GM19372 (cell line): Measurements from ENCODE around the gene HLA-DPA1.
"Not testable (repeated sequence)": the region's sequence is repeated elsewhere in the genome, so short reads cannot be mapped to it uniquely, and the experiment has no call there.

Experiments
- ATAC-seq: cut with Tn5 transposase; IDR thresholded peaks from one replicate; pipeline ENCODE4 v1.9.1; 2021; ENCODE audit warnings: mild to moderate bottlenecking, low read depth, moderate library complexity; ENCODE audit not compliant: unreplicated experiment

The HLA-DPA1 gene

DNA sequence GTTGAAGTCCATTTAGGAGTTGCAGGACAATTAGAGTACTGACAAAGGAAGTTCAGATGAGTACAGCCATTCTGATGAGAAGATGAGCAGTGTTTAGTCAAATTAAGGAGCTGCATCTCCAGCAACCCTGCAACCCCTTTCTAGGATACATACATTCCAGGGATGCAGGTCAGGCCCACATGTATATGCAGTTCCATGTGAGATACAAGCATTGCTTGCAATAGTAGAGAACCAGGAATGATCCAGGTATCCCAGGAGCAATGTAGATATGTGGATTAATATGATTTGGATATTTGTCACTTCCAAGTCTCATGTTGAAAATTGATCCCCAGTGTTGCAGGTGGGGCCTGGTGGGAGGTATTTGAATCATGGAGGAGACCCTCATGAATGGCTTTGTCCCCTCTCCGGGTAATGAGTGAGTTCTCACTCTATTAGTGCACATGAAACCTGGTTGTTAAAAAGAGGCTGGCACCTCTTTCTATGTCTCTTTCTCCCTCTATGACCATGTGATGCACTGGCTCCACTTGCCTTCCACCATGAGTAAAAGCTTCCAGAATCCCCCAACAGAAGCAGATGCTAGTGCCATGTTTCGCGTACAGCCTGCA is 6.4 kb downstream of the HLA-DPA1 start:
- ATAC-seq: no peak

DNA sequence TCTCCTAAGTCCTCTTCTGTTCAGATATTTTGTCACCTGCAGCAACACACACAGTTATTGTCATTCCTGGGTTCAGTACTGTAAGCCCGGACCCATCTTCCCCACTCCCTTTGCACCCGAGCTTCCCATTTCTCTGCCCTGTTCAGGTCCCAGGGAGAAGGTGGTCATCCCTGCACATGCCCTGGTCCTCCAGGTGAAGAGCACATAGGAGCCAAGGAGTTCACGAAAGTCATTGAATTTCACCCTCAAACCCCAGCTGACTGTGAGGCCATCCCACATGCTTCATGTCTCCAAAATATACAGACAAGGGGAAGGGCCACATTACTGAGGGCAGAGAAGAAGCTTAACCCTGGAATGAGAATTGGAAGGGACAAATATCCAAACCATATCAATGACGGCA is 8.1 kb downstream of the HLA-DPA1 start:
- ATAC-seq: no peak

DNA sequence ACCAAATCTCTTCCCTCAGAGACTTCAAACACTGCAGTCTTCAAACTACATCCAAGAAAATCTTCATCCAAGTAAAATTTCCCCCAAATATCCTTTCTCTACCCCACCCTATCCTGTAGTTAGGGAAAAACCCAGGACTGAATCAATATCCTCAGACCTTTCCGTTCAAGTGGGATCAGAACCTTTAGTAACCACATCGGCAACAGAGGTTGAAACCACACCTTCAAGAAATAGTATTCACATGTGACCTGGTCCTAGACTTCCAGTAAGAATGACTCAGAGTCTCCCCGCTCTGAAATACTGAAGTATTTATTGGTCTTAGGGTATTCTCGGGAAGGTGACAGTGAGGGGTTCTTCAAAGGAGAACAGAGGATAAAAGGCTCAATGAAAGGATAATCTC is 8.7 kb downstream of the HLA-DPA1 start:
- ATAC-seq: no peak

DNA sequence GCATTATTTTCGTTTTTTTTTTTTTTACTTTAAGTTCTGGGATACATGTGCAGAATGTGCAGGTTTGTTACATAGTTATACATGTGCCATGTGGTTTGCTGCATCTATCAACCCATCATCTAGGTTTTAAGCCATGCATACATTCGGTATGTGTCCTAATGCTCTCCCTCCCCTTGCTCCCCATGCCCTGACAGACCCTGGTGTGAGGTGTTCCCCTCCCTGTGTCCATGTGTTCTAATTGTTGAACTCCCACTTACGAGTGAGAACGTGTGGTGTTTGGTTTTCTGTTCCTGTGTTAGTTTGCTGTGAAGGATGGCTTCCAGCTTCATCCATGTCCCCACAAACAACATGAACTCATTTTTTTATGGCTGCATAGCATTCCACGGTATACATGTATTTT is 10.0 kb downstream of the HLA-DPA1 start:
- ATAC-seq: not testable (repeated sequence)

DNA sequence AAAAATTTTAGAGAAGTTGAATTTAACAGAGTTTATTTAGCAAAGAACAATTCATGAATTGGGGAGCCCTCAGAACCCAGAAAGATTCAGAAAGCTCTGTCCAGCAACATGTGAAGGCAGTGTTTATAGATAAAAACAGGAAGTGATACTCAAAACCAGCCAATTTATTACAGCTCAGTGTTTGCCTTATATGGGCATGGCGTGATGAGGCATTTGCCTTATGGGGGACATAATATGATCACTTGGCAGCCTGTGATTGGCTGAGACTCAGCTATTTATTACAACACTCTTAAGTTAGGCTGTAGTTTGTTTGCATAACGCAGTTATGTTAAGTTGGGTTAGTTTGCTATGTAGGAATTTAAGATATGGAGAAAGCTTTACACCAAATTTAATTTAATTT is 11.5 kb downstream of the HLA-DPA1 start:
- ATAC-seq: peak; percentile 57

DNA sequence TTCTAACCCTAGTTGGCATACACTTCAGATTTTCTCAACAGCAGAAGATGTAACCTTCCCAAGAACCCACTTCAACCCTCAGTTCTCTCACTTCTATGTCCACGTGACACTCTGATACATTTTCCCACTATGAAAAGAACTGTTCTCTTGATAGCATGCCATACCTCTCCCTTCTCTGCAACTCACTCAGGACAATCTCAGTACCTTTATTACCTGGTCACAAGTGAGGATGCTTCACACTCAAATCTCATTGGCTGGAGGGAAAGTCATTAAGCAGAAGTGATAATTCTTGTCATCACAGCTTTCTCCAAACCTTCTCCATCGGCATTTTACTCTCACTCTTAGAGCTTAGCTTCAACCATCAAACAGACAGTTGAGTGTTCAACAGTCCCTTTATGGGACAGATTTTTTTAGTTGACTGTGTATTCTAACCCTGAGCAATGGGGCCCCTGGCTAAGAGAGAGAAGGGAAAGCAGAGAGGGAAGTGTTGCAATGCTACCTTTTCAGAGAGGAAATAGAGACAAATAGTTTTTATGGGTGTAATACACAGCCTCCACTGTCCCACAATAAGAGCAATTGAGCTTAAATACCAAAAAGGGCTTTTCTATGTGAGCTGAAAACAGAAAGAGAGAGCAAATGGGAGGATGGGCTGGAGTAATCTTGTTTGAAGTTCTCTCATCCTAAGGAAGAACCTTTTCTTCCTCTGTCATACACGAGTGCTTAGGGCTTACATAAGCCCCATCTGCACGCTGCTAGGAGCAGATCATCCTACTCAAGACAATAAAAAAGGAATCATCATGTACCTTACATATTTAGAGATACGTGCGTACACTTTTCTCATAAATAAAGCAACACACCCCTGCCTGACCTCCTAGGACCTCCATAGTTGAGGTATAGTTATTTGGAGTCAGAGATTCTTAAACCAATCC is 16.0 kb downstream of the HLA-DPA1 start:
- ATAC-seq: no peak

DNA sequence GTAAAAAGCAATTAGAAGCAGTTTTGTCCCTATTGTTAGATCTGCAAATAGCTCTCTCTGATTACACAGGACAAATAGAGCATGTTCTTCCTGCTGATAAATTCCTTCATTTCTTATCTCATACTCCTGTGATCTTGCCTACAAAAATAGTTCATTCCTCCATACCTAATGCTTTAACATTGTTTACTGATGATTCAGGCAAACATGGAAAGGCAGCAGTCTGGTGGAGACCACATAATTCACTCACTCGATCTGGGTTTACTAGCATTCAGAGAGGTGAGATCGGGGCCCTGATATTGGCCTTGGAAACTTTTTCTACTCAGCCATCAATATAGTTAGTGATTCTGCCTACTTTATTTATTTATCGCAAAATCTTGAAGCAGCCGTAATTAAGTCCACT is 20.2 kb downstream of the HLA-DPA1 start:
- no peak for ATAC-seq

DNA sequence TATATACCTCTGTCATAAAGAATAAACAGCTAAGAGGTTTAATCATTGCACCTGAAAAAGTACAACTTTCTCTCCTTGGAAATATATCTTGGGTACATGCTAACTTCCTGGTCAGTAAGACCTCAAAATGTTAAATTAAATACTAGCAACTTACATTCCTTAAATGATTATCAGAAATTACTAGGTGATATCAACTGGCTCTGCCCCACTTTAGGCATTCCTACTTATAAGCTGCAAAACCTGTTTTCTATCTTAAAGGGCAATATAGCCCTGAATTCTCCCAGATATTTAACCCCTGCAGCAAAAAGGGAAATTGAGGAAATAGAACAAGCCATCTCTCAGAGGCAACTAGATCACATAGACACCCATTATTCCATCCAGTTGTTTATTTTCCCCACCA is 20.8 kb downstream of the HLA-DPA1 start:
- ATAC-seq: no peak

DNA sequence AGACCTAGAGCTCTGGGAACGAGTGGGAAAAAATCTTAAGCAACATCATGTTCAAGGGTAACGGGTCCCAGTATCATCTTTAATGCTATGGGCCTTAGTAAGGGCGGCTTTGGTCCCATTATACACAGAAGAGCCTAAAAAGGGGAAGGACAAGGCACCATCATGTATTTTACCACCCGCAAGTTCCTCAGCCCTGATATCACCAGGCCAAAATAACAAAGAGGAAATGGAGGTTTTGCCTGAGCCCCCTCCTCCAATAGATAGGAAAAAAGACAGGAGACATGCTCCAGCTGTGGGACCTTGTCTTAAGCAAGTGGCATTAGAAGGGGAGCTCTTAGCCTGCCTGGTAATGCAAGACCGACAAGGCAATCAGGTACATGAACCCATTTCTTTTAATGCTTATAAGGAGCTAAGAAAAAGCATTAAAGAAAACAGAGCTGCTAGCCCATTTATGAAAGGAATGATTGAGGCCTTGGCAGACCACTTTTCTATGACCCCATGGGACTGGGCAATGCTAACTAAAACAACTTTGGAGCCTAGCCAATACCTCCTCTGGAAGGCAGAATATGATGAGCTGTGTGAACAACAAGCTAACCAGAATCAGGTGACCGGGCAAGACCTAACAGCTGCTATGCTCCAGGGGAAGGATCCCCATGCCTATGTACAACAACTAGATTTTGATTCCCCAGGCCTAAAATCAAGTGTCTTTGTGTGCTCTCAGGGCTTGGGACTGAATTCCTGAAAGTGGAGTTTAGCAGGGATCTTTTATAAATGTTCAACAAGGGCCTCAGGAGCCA is 23.2 kb downstream of the HLA-DPA1 start:
- ATAC-seq: no peak

DNA sequence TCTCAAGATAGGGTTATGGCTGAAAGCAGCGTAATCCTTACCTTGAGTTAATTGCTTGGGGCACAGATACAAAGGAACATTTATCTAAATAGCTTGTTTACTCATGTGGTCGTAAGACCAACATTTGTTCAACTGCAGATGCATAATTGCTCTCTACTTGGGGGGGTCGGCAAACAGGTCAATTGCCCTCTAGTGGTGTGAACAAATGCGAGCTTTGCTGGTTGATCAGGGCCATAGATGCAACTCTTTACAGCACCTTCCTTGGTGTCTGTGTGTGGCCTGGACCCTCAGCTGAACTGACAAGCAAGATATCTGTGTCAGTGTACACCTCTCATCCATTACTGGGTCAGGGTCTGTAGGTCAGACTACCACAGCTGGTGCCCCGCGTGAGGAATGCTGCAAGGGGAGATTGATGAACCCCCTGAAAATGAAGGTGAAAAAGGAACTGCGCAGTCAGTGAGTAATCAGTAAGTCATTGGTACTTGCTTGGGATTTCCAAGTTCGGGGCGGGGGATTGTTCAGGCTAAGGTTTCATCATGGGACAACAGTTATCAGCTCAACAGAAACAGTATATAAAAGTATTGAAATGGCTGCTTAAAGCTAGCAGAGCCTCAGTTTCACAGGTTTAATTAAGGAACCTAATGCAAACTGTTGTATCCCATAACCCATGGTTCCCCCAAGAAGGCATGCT is 24.0 kb downstream of the HLA-DPA1 start:
- ATAC-seq: no peak

DNA sequence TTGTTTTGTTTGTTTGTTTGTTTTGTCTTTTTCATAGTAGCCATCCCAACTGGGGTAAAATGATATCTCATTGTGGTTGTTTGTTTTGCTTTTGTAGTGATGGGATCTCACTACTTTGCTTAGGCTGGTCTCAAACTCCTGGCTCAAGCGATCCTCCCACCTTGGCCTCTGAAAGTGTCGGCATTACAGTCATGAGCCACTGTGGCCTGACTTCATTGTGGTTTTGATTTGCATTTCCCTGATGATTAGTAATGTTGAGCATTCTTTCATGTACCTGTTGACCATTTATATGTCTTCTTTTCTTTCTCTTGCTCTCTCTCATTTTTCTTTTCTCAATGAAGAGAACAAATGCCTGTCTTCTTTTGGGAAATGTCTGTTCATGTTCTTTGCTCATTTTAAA is 33.3 kb downstream of the HLA-DPA1 start:
- no peak for ATAC-seq

DNA sequence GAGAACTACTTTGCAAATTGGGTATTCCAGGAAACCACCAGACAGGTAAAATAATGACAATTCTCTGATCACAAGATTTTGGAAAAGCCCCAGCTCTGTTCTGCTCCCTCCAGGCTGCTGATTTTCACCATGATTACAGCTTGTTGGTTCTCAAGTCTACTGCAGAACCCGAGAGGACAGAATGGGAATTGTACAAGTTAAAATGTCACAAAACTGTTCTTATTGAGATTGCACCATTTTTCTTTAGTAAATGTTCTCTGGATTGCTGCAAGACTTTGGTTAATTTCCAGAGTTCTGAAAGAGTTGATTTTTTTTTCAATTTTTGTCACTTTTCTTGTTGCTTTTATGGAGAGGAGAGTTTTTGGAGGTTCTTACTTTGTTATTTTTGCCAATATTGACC is 36.9 kb downstream of the HLA-DPA1 start:
- ATAC-seq: no peak

DNA sequence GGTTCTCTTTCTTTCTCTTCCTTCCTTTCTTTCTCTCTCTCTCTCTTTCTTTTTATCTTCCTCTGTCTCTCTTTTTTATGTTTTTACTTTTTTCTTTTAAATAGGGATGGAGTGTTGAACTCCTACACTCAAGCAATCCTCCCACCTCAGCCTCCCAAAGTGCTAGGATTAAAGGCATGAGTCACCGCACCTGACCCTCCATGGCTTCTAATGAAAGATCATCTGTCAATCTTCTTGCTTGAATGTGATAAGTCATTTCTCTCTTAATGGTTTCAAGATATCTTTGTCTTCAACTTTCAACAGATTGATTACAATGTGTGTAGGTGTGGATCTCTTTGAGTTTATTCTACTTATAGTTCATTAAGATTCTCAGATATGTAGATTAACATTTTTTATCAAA is 38.9 kb downstream of the HLA-DPA1 start:
- no peak for ATAC-seq

DNA sequence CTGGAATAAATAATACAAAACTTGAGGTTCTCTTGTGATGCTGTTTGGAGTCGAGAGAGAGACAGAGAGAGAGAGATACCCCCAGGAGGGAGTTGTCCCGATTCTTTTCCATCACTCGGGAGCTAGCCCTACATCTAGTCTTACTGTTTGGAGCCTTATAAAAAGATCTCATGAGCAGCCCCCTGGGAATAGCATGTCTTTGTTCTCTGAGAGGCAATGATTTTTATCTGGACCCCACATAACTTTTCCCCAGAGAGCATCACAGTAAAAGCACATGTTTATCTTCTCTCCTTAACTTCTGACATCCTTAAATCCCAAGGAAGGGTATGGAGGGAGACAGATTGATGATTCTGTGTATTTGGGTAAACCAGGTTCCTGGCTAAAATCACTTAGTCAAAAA is 43.2 kb downstream of the HLA-DPA1 start:
- no peak for ATAC-seq

DNA sequence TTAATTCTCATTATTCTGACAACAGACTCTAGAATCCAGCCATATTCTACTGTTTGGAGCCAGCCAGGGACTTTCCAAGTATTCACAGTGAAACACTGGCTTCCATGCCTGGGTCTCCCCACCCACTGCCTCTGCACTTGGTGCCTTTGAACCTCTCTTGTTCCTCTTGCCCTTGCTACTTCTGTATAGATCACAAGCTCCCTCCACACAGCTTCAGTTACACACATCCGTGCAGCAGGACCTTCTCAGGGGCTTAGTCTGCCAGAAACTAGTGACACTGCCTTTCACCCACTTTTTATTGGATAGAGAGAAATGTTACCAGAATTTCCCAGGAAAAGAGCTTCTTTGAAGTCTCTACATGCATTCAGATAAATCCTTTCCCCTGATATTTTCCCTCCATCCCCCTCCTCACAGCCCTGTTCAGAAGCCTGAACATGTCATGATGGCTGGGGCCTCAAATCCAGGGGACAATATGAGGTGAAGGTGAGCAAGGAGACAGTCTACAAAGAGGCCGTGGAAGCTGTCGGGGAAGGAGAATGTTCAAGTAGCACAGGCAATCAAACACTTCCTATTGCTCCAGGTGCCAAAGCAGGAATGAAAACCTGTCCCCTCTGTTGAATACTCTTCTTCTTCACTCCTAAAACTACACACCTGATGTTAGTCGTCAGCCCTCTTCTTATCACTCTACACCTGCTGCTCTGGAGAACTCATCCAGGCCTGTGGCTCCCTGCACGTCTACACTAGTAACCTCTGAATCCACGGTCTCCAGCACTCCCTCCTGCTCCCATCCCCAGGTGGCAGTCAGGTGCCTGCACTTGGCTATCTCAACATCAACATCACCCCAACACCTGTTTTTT is 43.9 kb downstream of the HLA-DPA1 start:
- ATAC-seq: peak; percentile 66

DNA sequence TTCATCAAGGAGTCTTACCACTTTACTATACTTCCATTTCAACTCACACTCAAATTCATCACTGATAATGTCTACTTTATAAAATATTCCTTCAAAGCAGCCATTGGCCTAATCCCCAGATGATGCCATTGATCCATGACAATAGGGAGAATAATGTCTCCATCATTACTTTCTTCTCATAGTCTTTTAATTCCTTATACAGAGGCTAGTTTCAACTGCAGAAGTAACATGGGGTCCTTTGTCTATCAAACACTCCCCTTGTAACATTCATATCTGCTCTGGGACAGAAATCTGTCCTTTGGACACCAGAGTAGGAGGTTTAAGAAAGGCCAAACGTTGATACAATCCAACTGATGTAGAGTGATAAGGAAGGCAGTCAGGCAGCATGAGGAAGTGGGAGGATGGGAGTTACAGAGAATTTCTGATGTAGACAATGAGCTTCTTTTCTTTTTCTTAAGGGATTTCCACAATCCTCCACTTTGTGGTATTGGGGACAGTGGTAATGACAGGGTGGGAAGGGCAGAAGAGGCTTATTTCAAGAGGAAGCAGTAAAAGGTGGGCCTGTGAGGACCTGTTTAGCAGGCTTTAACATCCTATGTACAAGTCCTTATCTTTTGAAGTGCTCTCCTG is 45.1 kb downstream of the HLA-DPA1 start:
- no peak for ATAC-seq

DNA sequence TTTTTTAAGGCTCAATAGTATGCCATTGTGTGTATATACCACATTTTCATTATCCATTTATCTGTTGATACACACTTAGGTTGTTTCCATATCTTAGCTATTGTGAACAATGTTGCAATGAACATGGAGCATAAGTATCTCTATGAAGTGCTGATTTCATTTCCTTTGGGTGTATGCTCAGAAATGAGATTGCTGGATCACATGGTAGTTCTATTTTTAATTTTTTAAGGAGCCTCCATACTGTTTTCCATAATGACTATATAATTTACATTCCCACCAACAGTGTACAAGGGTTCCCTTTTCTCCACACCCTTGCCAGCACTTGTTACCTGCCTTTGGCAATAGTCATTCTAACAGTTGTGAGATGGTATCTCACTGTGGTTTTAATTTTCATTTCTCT is 48.9 kb downstream of the HLA-DPA1 start:
- no peak for ATAC-seq

DNA sequence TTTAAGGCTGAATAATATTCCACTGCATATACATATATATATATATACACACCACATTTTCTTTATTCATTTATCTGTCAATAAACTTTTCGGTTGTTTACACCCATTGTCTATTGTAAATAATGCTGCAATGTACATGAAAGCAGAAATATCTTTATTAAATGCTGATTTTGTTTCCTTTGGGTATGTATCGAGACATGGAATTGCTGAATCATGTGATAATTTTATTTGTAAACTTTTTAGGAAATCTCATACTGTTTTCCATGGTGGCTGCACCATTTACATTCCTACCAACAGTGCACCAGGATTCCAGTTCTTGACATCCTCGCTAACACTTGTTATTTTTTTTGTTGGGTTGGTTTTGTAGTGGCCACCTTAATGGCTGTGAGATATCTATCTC is 49.9 kb downstream of the HLA-DPA1 start:
- ATAC-seq: no peak

DNA sequence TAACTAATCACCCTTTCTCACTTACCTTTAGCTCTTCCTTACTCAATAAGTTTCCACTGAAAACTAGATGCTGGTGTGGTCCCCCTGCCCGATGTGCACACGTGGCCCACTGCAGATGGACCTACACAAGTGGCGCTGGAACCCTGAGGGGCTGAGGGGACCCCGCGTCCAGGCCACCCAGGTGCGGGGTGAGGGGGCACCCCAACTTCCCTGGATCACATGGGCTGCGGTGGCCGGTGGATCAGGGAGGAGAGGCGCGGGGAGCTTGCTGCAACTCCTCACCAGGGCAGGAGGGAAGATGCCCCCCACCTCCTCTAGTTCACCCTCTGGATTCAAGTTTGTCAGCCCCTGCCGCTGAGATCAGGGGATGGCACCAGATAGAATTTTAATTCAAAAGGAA is 51.5 kb downstream of the HLA-DPA1 start:
- ATAC-seq: no peak
